ENCODE measurements around the gene MYEOV.

The MYEOV gene

GRCh38 chr11:69320756-69321741 lies 27.1 kb downstream of the MYEOV start:
- DNase-seq = no peak

- peak; percentile 79 for DNase-seq
Measured at GRCh38 chr11:69321877-69322361, 28.0 kb downstream of the MYEOV start.

GRCh38 chr11:69325446-69325845 lies 31.5 kb downstream of the MYEOV start:
- no peak for DNase-seq

- no peak for DNase-seq
Measured at GRCh38 chr11:69326622-69327219, 32.8 kb downstream of the MYEOV start.

DNA sequence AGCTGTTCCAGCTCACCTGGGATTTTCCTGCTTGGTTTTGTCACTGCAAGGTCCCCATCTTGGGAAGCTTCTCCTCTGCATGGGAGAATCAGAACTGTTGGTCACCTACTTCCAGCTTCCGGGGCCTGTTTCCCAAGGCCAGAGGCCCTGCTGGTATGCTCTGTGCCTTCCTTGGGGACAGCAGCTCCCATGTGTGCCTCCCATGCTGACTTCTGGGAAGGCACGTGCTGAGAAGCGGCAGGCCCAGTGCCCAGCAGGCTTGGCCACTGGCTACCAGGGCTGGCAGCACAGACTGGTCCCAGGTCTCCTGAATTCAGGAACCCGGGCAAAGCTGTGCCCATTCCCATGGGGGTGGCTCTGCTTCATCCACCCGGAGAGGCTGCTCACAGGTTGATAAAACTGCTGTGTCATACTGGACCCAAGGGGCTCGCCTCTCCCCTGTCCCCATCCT lies 33.8 kb downstream of the MYEOV start:
- no peak for DNase-seq

DNA sequence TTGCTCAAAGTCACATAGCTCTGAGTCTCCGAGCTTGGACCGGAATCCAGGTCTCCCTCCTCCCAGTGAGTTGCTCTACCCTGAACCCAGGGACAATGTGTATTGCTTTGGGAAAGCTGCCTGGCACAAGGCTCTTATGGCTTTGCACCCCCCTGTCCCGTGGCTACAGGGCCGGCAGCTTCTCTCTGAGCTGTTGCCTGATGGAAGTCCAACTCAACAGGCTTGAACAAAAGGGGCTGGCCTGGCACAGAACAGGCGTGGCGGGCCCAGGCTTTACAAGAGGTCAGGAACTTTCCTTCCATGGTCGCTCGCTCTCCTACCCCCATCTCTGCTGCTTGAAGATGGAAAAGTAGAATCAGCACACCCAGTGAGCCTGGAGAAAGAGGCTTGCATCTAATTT lies 34.3 kb downstream of the MYEOV start:
- DNase-seq = no peak

DNA sequence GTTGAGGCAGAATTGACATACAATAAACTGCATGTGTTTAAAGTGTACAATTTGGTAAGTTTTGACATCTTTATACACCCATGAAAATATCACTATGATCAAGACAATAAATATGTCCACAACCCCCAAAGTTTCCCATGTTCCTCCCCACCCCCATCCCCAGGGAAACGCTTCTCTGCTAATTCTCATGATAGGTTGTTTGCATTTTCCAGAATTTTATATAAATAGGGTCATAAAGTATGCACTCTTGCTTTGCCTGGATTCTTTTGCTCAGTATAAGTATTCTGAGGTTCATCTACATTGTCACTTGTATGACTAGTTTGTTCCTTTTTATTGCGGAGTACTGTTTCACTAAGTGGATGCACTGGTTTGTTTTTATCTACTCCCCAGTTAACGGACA lies 35.6 kb downstream of the MYEOV start:
- no peak for DNase-seq

- no peak for DNase-seq
Measured at GRCh38 chr11:69330330-69330729, 36.4 kb downstream of the MYEOV start.

DNA sequence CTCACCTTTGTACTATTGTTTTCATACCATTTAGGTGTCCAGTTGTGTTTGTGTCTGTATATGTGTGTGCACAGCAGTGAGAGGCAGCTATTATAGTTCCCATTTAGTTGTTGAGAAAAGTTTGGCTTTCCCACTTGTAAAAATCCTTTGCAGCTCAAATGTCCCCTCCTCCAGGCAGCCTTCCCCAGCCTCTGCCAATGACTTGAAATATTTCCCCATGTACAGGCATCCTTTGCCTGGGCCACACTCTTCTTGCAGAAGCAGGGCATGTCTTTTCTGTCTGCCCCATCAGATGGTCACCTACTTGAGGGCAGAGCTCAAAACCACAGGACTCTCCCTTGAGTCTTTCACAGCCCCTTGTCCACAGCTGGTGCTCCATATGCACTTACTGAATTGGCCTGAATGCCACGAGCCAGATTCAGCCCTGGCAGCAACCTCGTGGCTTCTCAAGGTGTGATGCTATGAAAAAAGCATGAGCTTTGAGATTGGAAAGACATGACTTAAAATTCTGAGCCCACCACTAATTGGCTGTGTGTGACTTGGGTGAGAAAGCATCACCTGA lies 39.3 kb downstream of the MYEOV start:
- no peak for DNase-seq

DNA sequence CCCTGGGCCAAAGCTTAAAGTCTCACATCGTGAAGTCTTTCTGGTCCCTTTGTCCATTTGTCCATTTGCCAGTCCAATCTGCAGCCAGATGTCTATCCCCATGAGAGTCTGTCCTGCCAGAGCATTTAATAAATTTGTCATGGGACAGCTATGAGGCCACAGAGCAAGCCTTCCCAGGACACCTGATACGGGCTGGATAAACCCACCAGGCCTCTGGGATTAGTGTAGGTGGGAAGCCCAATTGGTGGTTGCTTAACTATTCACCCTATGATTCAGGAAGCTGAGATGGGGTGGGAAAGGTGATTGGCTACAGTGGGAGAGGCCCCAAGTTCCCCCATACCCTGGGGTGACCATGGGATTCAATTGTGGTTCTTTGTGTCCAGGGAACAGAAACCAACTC lies 39.9 kb downstream of the MYEOV start:
- no peak for DNase-seq

DNA sequence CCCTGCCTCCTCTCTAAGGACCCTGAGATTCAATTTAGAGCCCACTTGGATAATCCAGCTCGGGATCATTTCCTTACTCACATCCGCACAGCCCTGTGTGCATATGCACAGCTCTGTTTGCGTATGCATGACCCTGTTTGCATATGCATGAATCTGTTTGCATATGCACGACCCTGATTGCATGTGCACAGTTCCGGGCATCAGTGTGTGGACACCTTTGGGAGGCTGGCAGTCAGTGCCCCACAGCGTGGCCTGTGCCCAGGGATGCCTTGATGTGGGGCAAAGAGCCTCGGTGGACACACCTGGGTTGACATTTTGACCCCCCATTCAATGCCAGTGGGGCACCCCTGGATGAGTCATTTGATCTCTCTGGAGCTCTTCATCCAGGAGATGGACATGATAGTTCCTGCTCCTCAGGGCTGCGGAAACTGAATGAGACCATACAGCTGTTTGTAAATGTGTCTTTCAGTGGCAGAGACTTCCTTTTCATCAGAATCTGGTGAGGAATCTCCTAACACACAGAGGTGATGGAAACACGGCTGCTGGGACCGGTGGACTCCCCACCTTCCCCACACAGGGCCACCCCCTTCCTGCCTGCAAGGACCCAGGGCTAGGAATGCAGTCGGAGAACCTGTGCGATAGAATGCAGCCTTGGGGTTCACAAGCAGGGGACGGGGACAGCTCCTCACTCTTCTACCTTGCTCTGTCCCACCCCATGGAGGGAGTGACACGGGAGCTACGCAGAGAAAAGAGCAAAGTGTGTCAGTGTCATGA lies 41.2 kb downstream of the MYEOV start:
- no peak for DNase-seq

DNA sequence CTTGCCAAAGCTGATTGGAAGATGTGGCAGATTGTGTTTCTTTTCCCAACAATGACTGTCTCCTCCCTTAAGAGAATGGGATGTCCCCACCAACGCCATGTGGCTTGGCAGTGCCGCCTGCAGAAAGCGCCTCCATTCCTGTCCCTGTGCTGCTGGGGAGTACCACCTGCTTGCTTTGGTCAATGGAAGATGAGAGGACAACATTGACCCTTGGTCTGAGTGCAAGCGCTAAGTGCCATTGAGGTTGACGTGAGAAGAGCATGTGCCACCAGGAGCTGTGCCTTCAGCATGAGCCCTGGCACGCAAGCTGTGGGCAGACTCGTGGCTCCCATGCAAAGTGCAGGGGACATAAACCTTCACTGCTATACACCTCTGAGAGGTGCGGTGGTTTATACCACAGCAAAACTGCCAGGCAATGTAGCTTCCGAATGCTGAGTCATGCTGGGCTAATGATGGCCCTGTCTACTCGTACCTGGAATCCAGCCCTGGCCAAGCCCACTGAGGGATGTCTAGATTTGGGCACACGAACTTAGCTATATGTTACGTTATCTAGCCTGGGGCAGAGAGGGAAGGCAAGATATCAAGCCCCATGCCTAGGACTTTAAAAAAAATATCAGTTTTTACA lies 41.9 kb downstream of the MYEOV start:
- no peak for DNase-seq

DNA sequence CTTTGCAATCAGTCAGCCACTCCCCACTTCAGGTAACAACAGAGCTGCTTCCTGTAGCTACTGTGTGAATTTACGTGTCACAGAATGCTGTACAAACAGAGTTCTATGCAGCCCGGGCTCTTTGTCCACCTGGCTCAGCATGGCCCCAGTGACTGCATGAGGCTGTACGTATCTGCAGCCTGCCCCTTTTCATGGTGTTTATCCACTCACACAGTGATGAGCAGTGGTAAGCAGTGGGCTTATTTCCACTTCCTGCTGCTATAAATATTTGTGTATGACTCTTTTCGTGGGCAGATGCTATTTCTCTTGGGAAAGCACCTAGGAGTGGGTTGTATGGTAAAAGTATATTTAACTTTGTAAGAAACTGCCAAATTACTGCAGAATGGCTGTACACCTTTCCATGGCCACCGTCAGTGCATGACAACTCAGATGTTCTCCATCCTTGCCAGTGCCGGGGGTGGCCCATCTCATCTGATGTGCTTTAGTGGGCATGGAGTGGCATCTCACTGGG lies 43.3 kb downstream of the MYEOV start:
- no peak for DNase-seq

GRCh38 chr11:69339041-69339733 lies 45.2 kb downstream of the MYEOV start:
- no peak for DNase-seq

DNA sequence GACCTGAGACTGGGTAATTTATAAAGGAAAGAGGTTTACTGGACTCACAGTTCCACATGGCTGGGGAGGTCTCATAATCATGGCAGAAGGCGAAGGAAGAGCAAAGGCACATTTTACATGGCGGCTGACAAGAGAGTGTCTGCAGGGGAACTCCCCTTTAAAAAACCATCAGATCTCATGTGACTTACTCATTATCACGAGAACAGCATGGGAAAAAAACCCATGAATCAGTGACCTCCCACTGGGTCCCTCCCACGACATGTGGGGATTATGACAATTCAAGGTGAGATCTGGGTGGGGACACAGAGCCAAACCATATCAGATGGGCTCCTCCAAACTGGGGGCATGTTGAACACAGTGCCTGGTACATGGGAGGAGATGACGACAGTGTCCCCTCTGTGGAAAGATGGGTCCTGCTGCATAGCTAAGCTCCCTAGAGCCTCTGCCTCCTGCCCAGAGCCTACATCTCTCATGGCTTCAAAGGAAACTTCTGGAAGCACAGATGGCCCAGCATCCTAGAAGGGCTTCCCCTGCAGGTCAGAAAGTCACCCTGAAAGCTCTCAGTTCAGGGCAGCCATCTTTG lies 46.1 kb downstream of the MYEOV start:
- DNase-seq = no peak

- no peak for DNase-seq
Measured at GRCh38 chr11:69342588-69343330, 48.8 kb downstream of the MYEOV start.

DNA sequence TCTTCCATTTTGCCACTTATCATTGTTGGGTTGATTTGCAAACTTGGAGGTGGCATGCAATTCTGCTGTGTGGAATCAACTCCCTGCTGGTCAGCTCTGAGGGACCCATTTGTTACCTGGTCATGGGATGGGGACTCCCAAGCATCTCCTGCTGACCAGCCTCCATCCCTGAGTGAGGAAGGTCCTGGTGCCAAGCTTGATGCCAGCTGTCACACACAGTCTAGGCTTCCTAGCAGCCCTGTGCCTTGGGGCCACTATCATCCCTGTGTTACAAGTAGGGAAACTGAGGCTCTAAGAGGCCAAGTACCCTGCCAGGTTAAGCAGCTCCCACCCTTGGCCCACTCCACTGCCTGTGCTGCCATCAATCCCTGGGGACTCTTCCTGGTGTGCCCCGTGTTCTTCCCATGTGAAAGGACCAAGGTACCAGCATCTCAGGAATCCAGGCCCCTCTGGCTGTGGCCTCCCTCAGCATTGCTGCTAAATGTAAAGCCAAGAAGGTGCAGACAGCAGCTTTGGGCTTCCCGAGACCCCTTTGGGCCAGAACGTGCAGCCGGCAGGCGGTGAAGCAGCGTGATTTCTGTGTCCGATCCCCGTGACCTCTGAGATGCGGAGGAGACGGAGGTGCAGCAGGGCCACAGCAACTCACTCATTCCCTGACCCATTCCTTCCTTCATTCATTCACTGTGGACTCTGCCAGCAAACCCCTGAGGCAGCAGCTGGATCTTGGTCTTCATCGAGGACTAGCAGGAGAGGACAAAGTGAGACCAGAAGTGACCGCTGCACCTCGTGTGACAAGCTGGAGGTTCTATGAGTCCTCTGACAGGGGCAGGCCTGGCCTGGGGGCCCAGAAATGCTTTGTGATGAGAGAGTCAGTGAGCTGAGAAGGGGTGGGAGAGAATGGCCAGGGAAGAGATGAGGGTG lies 49.7 kb downstream of the MYEOV start:
- no peak for DNase-seq

DNA sequence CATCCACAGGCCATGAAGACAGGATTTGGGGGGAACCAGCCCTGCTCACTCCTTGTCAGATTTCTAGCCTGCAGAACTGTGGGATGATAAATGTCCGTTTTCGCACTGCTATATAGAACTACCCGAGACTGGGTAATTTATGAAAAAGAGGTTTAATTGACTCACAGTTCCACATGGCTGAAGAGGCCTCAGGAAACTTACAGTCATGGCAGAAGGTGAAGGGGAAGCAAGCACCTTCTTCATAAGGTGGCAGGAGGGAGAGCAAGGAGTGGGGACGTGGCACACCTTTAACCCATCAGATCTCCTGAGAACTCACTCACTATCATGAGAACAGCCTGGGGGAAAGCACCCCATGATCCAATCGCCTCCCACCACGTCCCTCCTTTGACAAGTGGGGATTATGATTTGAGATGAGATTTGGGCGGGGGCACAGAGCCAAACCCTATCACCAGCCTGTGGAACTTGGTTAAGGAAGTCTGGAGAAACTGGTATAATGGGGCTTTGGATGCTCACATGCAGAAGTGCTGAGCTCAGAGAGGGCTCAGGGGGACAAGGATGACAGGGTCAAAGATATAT lies 50.7 kb downstream of the MYEOV start:
- DNase-seq = no peak
